Fibroblast of skin of right quadriceps (primary cell): ENCODE data around the gene KLHL29.
"Not testable (repeated sequence)": the region's sequence is repeated elsewhere in the genome, so short reads cannot be mapped to it uniquely, and the experiment has no call there.

Source experiments
- DNase-seq: peaks from one replicate; pipeline ENCODE4 v3.0.0-alpha.2; 2013

Gene KLHL29

GRCh38 chr2:23705771-23706612, 321.0 kb downstream of the KLHL29 start:
- DNase-seq, result no peak

GRCh38 chr2:23706613-23707078, 321.7 kb downstream of the KLHL29 start:
- DNase-seq, result no peak

GRCh38 chr2:23707096-23707495, 322.1 kb downstream of the KLHL29 start:
- DNase-seq, result no peak

GRCh38 chr2:23708771-23709170, 323.8 kb downstream of the KLHL29 start:
- no peak for DNase-seq

GRCh38 chr2:23709311-23709710, 324.3 kb downstream of the KLHL29 start:
- no peak for DNase-seq

GRCh38 chr2:23711979-23712755, 327.2 kb downstream of the KLHL29 start:
- peak; percentile 52 for DNase-seq

GRCh38 chr2:23712756-23713151, 327.8 kb downstream of the KLHL29 start:
- DNase-seq, result no peak

- DNase-seq, result no peak
These were observed 328.4 kb downstream of the KLHL29 start for GRCh38 chr2:23713351-23713750.

GRCh38 chr2:23718931-23719700, 334.1 kb downstream of the KLHL29 start:
- no peak for DNase-seq

- DNase-seq, result no peak
These were observed 334.7 kb downstream of the KLHL29 start for GRCh38 chr2:23719716-23720115.

GRCh38 chr2:23720705-23721453, 335.9 kb downstream of the KLHL29 start:
- no peak for DNase-seq

GRCh38 chr2:23721454-23721826, 336.5 kb downstream of the KLHL29 start:
- DNase-seq, result no peak

GRCh38 chr2:23722255-23722654, 337.3 kb downstream of the KLHL29 start:
- DNase-seq, result no peak

GRCh38 chr2:23723029-23723428, 338.1 kb downstream of the KLHL29 start:
- not testable (repeated sequence) for DNase-seq

GRCh38 chr2:23734416-23734815, 349.4 kb downstream of the KLHL29 start:
- DNase-seq, result no peak

- not testable (repeated sequence) for DNase-seq
These were observed 351.8 kb downstream of the KLHL29 start for GRCh38 chr2:23736783-23737182.

GRCh38 chr2:23745068-23745725, 360.2 kb downstream of the KLHL29 start:
- DNase-seq, result no peak

GRCh38 chr2:23745726-23746105, 360.7 kb downstream of the KLHL29 start:
- DNase-seq, result peak; percentile 36

- DNase-seq, result no peak
These were observed 361.3 kb downstream of the KLHL29 start for GRCh38 chr2:23746141-23746863.

- peak; percentile 11 for DNase-seq
These were observed 366.8 kb downstream of the KLHL29 start for GRCh38 chr2:23751747-23752265.
